ENCODE results near the gene MAPKAPK3.

MAPKAPK3 gene

GRCh38 chr3:50609071-50609762, 7.7 kb upstream of the MAPKAPK3 start:
- no peak for DNase-seq

GRCh38 chr3:50609763-50610085, 7.2 kb upstream of the MAPKAPK3 start:
- no peak for DNase-seq

GRCh38 chr3:50610181-50610971, 6.6 kb upstream of the MAPKAPK3 start:
- DNase-seq = no peak

DNA sequence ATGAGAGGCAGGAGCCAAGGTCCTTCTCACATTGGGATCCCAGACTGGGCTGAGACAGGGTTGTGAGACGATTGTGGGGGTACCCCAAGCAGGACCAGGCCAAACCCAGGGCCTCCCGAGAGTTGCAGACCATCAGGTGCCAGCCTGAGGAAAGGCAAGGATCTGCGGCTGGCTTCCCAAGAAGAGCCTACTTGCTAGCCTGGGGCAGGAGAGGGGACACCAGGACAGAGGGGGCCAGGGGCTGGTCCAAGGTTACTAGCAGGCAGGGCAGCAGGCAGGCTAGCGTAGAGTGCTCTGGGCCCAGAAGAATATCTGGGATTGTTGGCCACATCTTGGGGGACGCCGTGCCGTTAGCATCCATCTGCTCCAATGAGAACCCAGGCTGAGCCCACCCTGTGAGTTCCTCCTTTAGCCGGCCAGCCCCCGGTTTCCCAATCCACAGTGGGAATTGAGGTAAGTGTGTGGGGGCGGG, 5.9 kb upstream of the MAPKAPK3 start:
- no peak for DNase-seq

GRCh38 chr3:50611464-50612233, 5.3 kb upstream of the MAPKAPK3 start, which contains the start of gene CISH:
TSS of gene CISH (minus strand) at chr3:50611774. CDS start at chr3:50611650, 124 bp downstream.
- DNase-seq = peak; percentile 99

DNA sequence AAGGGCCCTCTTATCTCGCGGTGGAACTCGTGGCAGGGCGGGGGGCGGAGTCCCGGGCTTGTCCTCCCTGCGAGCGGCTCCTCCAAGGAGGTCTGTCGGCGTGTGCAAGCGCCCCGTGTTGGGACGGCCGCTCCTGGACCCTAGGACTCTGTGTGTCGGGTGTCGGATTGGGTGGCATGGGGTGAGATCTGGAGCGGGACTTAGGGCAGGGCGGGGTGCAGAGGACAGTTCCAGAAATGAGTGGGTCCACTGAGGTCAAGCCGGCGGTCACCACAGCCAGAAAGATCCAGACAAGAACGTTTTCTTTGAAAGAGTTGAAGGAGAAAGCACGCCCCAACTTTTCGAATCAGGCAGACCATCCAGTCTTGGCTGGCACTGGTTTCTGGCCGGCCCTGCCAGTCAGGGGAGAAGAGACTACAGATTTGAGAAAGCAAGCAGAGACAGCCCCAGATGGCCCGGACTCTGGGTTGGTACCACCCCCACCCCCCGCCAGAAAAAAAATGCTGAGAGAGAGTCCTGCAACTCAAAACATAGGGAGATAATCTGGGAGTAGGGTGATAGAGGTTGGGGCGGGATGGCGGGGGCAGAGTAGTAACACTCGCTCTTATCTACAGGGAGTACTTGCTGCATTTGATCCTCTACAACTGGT, 4.6 kb upstream of the MAPKAPK3 start:
- DNase-seq = no peak

- DNase-seq = no peak
Measured at GRCh38 chr3:50612970-50613846, 3.7 kb upstream of the MAPKAPK3 start.

GRCh38 chr3:50615190-50615589, 1.8 kb upstream of the MAPKAPK3 start:
- DNase-seq = no peak

- DNase-seq = peak; percentile 88
Measured at GRCh38 chr3:50616003-50616769, 765 bp upstream of the MAPKAPK3 start.

DNA sequence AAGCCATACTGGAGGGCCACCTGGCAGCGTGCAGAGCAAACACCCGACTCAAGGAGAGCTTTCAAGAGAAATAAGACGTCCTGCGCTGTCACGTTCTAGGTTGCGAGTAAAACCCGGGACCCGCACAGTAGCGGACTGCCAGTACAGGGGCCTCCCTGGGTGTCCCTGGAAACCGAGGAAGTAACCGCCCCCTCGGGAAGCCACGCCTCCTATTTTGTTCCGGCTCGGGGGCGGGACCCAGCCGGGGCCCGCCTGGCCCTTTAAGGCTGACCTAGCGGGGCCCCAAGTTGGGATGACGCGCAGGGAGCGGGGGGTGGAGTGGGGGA, 218 bp upstream of the MAPKAPK3 start:
- peak; percentile 95 for DNase-seq

DNA sequence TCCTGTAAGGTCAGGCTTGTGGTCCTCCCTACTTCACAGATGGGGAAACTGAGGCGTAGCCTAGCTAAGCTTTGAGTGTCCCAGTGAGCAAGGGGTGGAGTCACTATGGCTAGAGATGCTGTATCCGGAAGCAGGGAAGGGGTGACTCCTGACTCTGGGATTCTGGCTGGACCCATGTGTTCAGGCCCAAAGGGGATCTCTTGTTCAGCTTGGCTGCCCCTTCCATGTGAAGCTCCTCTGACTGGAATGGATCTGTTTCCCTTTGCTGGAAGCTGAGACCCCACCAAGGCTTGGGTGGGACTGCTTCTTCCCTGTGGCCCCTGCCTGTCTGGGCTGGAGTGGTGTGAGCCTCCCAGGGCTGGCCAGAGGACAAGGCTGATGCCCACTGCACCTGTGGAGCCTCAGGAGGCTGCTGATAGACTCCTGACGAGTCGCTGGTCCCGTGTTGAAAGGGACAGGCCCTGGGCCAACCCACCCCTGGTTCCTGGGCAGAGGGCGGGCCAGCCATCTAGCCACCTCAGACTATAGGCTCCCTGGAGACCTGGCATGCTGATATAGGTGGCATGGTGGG, 1.0 kb downstream of the MAPKAPK3 start:
- peak; percentile 55 for DNase-seq

DNA sequence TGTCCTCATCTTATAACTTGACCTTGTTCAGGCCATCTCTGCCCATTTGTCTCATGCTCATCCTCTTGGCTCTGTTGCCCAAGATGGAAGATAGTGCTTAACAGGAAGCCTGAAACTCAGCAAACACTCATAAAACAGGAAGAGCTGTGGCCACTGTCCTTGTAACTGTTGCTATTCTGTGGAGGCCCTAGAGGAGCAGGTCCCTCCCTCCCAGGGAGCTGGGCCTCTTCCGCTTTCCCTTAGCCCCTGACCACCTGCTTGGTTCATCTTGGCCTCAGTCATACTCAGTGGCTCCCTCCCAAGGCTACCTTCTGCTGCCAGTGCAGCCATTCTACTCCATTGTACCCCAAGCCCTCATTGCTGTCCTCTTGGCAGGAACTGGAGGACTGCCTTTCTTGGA, 3.5 kb downstream of the MAPKAPK3 start:
- no peak for DNase-seq

- no peak for DNase-seq
Measured at GRCh38 chr3:50620820-50621219, 3.9 kb downstream of the MAPKAPK3 start.

DNA sequence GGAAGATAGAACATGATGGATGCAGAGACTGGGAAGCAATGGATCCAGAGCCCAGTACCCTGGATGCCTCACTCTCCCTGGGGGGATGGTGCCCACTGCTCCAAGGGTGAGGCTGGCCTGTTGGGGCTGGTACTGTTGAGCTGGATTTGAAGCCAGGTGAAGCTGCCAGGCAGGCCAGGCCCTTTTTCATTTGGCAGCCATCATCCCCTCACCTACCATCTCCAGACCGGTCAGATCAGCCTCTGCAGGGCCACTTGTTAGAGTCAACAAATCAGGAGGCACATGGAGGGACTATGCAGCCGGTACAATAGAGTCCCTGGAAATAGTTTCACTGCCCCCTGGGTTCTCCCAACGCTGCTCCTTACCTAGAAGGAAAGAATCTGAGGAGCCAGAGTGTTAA, 5.9 kb downstream of the MAPKAPK3 start:
- DNase-seq = no peak

DNA sequence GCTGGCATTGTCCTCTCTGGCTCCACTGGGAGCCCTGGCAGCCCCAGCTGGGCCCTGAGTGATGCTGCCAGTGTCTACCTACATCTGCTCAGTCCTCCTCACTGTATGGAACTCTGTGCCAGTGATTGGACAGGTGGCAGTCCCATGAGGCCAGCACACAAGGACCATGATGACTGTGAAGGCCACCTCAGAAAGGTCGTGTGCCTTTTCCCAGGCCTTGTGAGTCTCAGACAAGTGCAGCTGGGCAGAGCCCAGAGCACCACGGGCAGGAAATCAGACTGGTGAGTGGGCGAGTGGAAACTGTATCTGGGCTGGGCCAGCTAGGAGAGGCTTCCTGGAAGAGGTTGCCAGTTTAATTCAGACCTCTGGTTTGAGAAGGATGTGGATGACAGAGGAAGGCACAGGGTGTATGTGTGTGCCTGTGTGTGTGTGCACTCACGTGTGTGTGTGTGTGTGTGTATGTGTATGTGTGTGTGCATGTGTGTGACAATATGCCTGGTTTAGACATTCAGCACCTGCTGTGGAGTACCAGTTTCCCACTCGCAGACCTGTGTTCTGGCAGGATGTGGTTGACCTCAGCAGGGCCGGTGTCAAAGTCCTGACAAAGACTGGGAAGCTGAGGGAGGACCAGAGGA, 7.0 kb downstream of the MAPKAPK3 start:
- no peak for DNase-seq

- no peak for DNase-seq
Measured at GRCh38 chr3:50624634-50625033, 7.7 kb downstream of the MAPKAPK3 start.

DNA sequence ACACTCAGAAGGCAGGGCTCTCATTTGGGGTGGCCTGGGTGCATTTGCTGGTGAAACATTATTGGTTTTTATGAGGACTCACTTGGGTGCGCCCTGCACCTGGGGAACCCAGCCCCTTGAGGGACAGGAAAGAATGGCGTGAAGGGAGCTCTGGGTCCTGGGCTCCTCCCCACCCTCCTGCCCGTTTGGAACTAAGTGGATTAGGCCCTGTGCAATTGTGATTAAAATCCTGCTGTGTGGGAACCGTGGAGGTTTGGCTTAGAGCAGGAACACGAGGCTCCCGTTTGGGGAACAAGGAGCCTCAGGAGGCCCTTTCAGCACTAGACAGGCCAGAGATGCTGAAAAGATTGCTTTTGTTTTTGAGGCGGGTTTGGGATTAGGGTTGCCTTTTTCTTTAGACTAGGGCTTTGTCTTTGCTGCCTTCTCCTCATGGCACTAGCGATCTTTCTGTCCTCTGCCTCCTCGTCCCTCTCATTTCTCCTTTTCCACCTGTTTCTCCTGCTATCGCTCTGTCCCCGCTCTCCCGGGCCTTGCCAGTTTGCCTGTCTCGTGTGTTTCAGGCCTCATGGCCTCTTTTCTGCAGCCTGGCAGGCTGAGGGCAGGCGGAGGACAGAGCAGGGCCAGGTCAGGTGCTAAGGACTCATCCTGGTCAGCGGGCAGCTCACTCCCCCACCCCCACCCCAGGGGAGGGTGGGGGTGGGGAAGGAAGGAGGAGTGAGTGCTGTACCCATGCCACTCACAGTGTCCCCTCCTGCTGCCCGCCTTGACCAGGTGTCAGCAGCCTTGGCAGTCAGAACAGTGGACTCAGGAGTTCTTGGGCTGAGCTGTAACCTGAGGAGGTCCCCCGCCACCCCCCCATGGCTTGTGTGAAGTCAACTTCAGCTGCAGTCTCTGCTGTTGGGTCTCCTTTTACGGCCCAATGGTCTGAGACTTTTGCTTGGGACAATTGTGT, 8.6 kb downstream of the MAPKAPK3 start:
- no peak for DNase-seq

DNA sequence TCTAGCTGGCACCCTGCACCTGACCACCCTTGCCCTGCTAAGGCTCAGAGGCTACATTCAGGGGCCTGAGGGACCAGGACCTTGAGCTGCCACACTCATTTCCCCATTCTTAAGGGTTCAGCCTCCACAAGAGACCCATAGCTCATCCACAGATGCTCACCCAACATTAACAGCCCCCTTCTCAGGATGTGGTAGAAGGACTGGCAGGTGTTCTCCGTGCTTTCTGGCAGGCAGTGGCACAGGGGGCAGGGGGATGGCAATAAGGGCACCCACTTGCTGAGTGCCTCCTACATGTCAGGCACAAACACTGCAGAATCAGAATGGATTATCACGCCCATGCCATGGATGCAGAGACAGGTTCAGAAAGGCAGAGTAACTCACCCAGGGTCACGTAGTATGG, 9.4 kb downstream of the MAPKAPK3 start:
- no peak for DNase-seq

DNA sequence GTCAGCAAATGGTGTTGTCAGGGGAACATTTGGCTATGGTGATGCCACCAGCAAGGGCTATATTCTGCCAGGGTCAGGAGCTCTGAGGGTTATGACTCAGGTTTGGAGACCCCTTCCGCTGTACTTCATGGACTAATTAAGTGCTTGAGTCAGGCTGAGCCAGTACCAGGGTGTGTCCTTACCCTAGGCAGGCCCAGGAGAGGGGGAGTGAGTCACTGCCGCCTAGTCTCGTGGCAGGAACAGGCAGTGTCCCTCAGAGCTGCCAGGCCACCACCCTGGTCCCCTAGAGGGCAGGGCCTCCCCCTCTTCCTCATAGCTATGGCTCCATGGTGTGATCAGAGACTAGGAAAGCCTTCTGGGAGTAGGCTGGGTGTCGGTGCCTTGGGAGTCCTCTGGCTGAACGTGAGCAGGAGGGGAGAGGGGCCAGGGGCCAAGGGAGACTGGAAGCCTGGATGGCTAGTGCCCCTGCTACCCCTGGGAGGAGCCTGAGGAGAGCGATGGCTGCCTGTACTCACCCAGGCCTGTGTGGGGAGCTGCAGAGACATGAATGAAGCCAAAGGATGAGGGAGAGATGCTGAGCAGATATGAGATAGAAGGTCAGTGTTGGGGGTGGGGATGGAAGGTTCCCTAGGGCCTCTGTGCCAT, 10.6 kb downstream of the MAPKAPK3 start:
- DNase-seq = no peak

Measured in right hindlimb (tissue), 1 donor.